SU-DHL-6 (cell line): Measurements from ENCODE around the gene GRIK1.

Source experiments
- H2AFZ ChIP-seq: fragments of 200-600 bp; sonication (generic); 2 replicates; pipeline ENCODE4 v1.6.1; 2014; ENCODE audit warnings: low read depth, mild to moderate bottlenecking, moderate library complexity, mixed read lengths, antibody characterized with exemption, low read length; ENCODE audit not compliant: severe bottlenecking
- H3F3A ChIP-seq: fragments of 200-600 bp; shearing (Covaris generic); 2 replicates; pipeline ENCODE4 v1.6.0; 2016; ENCODE audit warnings: antibody characterized with exemption, mild to moderate bottlenecking; ENCODE audit not compliant: insufficient read depth
- H3K27ac ChIP-seq: fragments of 200-600 bp; sonication (generic); 2 replicates; pipeline ENCODE4 v1.5.1; 2016; ENCODE audit warnings: low read depth, mild to moderate bottlenecking, low read length, moderate library complexity, mixed read lengths
- H3K27me3 ChIP-seq: fragments of 200-600 bp; sonication (generic), shearing (Covaris generic); 2 replicates; pipeline ENCODE4 v1.6.0; 2014; ENCODE audit warnings: mild to moderate bottlenecking, low read length
- H3K36me3 ChIP-seq: fragments of 200-600 bp; sonication (generic); 2 replicates; pipeline ENCODE4 v1.6.1; 2014; ENCODE audit warnings: mild to moderate bottlenecking, low read length, mixed read lengths
- H3K4me2 ChIP-seq: fragments of 300-600, 200-600 bp; shearing (Covaris generic), sonication (generic); 2 replicates; pipeline ENCODE4 v1.6.0; 2014; ENCODE audit warnings: low read length, low read depth, mild to moderate bottlenecking; ENCODE audit not compliant: poor library complexity, severe bottlenecking
- H3K4me3 ChIP-seq: fragments of 200-600 bp; sonication (generic); 2 replicates; pipeline ENCODE4 v1.5.1; 2014; ENCODE audit warnings: antibody characterized with exemption, low read length, mild to moderate bottlenecking, mixed read lengths; ENCODE audit not compliant: insufficient read depth, poor library complexity, severe bottlenecking
- H3K79me2 ChIP-seq: fragments of 200-600 bp; sonication (generic); 2 replicates; pipeline ENCODE4 v1.6.1; 2014; ENCODE audit warnings: mild to moderate bottlenecking, low read length, moderate library complexity; ENCODE audit not compliant: insufficient read depth
- H3K9ac ChIP-seq: fragments of 200-600 bp; sonication (generic); 2 replicates; pipeline ENCODE4 v1.7.0; 2014; ENCODE audit warnings: mild to moderate bottlenecking, low read length
- H3K9me2 ChIP-seq: fragments of 200-600 bp; sonication (generic); replicated peaks from 2 replicates; pipeline ENCODE4 v1.6.1; 2014; ENCODE audit warnings: low read length; ENCODE audit not compliant: insufficient read depth
- H3K9me3 ChIP-seq: fragments of 200-600 bp; sonication (generic); 2 replicates; pipeline ENCODE4 v1.6.1; 2014; ENCODE audit warnings: low read length, mixed read lengths; ENCODE audit not compliant: insufficient read depth
- H4K20me1 ChIP-seq: fragments of 200-600 bp; sonication (generic); 2 replicates; pipeline ENCODE4 v1.6.1; 2014; ENCODE audit warnings: low read depth, mild to moderate bottlenecking, antibody characterized with exemption, low read length, moderate library complexity, mixed read lengths
- EZH2phosphoT487 ChIP-seq: fragments of 200-600 bp; sonication (generic), shearing (Covaris generic); conservative IDR thresholded peaks from 2 replicates; pipeline ENCODE4 v1.6.1; 2018; ENCODE audit warnings: mild to moderate bottlenecking, antibody characterized with exemption, low read length, moderate library complexity, mixed read lengths
- TF ChIP-seq, protein P1 (sequence below): fragments of 200-600 bp; sonication (generic); IDR thresholded peaks from one replicate; pipeline ENCODE4 v1.5.1; 2017; ENCODE audit warnings: antibody characterized with exemption, mild to moderate bottlenecking, low read length, moderate library complexity; ENCODE audit not compliant: insufficient read depth, poor library complexity, severe bottlenecking

GRIK1 gene

GRCh38 chr21:29798840-29799239 is 141.0 kb downstream of the GRIK1 start:
- H3K27ac ChIP-seq = no peak overlapping the region
- H3K27me3 ChIP-seq = no peaks in the 10 kb centered on the region
- no peak overlapping the region for H3K9ac ChIP-seq
- no peaks in the 10 kb centered on the region for H4K20me1 ChIP-seq
- no peaks in the 10 kb centered on the region for H3K9me3 ChIP-seq
- H2AFZ ChIP-seq = no peak overlapping the region
- H3K4me3 ChIP-seq = no peak overlapping the region
- H3K4me2 ChIP-seq = no peak overlapping the region
- H3F3A ChIP-seq = no peaks in the 10 kb centered on the region
- H3K36me3 ChIP-seq = no peaks in the 10 kb centered on the region
- TF ChIP-seq, protein P1, sequence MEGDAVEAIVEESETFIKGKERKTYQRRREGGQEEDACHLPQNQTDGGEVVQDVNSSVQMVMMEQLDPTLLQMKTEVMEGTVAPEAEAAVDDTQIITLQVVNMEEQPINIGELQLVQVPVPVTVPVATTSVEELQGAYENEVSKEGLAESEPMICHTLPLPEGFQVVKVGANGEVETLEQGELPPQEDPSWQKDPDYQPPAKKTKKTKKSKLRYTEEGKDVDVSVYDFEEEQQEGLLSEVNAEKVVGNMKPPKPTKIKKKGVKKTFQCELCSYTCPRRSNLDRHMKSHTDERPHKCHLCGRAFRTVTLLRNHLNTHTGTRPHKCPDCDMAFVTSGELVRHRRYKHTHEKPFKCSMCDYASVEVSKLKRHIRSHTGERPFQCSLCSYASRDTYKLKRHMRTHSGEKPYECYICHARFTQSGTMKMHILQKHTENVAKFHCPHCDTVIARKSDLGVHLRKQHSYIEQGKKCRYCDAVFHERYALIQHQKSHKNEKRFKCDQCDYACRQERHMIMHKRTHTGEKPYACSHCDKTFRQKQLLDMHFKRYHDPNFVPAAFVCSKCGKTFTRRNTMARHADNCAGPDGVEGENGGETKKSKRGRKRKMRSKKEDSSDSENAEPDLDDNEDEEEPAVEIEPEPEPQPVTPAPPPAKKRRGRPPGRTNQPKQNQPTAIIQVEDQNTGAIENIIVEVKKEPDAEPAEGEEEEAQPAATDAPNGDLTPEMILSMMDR = no peak
- no peak for TF ChIP-seq EZH2phosphoT487
- H3K79me2 ChIP-seq = no peaks in the 10 kb centered on the region
- no peaks in the 10 kb centered on the region; the same call in 1 of the 2 replicates for H3K9me2 ChIP-seq

DNA sequence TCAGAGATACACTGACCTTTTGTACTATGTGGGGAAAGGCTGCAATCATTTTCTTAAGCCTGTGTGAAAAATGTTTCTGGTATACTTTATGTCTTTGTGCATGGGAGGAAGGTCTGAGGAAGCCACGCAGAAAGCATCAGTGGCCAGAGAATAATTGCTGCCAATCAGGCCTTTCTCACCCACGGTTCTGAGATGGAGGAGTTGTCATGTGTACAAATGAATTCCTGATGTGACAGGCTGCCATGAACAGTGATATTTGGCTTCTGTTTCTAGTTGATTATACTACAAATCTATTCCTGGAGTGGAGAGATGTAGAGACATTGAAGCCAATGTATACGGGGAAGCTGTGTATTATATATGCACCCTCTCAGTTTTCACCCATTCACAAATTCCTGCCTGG is 142.6 kb downstream of the GRIK1 start:
- H4K20me1 ChIP-seq = no peaks in the 10 kb centered on the region
- H3K9ac ChIP-seq = no peak overlapping the region
- no peaks in the 10 kb centered on the region for H3K36me3 ChIP-seq
- no peak overlapping the region for H2AFZ ChIP-seq
- H3K4me3 ChIP-seq = no peak overlapping the region
- H3F3A ChIP-seq = no peaks in the 10 kb centered on the region
- H3K9me3 ChIP-seq = no peaks in the 10 kb centered on the region
- H3K79me2 ChIP-seq = no peaks in the 10 kb centered on the region
- no peak overlapping the region for H3K27ac ChIP-seq
- TF ChIP-seq EZH2phosphoT487 = no peak
- TF ChIP-seq, protein P1 = no peak
- no peaks in the 10 kb centered on the region for H3K9me2 ChIP-seq
- no peak overlapping the region for H3K4me2 ChIP-seq
- no peaks in the 10 kb centered on the region for H3K27me3 ChIP-seq

DNA sequence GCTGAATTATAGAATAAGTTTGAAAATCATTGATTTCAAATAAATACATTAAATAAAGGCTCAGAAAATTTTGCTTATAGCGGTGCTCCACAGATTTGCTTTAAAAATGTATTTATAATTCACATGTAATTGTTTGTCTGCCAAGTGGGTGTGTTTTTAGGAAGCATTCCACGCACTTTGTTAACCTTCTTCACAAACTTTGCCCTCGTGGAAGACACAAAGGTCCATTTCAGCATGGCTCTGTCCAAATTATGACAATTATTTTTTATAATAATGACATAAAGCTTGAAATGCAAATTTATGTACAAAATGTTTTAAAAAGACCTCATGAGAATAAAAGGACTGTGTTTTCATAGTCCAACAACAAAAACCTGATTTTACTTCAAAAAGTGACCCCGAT is 146.1 kb downstream of the GRIK1 start:
- Histone ChIP-seq H3K4me3 (no peak overlapping the region), H3K9me3 (no peaks in the 10 kb centered on the region)
- TF ChIP-seq, protein P1 = no peak
- no peak for TF ChIP-seq EZH2phosphoT487

More for the DNA sequence above, 146.1 kb downstream of the GRIK1 start:
- Histone ChIP-seq H3K4me2 (no peak overlapping the region), H4K20me1 (no peaks in the 10 kb centered on the region), H3K27ac (no peak overlapping the region), H3K9ac (no peak overlapping the region), H3K79me2 (no peaks in the 10 kb centered on the region), H2AFZ (no peak overlapping the region), H3K36me3 (no peaks in the 10 kb centered on the region), H3K9me2 (no peaks in the 10 kb centered on the region), H3K27me3 (no peaks in the 10 kb centered on the region), H3F3A (no peaks in the 10 kb centered on the region)
